ENCODE data around the gene MICAL3.

The MICAL3 gene

DNA sequence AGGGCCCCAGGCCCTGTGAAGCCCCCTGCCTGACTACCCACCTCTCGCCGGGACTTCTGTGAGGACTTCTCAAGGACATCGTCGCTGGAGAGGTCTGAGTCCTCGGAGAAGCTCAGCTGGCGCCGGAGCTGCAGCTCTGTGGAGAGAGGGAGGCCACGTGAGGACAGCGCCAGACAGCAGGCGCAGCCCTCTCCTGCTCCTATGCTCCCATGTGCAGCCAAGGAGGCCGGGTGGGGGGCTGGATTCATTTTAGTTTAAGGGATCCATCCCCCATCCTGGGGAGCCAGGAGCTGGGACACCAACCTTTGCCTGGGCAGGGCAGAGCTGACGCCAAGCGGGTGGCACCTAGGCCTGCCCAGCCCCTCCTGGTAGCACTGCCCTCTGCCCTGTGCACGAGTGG, 207.7 kb downstream of the MICAL3 start:
- no peak for DNase-seq (ENCODE audit: low read depth in 2 of 2)

DNA sequence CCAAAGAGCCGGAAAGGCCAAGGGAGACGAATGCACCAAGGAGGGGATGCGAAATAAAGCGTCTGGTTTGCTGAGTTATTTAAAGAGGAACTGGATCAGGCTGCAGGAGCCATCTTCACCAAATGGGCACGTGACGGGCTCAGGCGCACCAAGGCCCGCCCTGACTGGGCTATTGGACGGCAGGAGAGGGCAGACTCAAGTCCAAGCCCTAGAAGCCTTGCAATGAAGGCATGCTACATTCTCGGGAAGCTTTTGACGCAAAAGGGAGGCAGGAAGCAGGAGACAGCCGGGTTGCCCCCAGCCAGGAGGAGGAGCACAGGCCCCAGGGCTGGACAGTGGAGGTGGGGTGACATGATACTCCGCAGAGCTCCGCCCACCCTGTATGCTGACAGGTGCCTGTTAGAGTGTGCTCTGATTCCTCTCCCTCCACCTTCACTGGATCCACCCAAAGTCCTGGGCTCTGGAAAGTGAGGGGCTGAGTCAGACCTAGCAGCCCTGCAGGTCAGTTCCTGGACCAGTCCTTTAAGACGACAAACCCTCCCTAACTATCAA, 208.6 kb downstream of the MICAL3 start:
- DNase-seq (ENCODE audit: low read depth in 2 of 2) = no peak

DNA sequence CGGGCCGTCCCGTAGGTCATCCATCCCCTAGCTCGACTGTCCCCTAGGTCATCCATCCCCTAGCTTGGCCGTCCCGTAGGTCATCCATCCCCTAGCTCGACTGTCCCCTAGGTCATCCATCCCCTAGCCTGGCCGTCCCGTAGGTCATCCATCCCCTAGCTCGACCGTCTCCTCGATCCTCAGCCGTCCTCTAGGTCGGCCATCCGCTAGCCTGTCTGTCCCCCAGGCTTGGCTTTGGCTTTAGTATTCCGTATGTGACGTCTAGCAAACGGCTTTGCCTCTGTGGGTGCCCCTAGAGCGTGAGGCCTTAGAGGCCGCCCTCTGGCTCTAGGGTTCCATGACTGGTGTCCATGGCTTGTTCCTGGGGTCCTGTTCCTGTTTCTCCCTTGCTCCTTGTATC, 209.5 kb downstream of the MICAL3 start:
- DNase-seq (ENCODE audit: low read depth in 2 of 2) = no peak

GRCh38 chr22:17814084-17814483, 210.3 kb downstream of the MICAL3 start:
- no peak for DNase-seq (ENCODE audit: low read depth in 2 of 2)

- DNase-seq (ENCODE audit: low read depth in 2 of 2) = no peak
These were observed 213.2 kb downstream of the MICAL3 start for GRCh38 chr22:17811119-17811518.

- DNase-seq (ENCODE audit: low read depth in 2 of 2) = no peak
These were observed 213.7 kb downstream of the MICAL3 start for GRCh38 chr22:17810570-17811116.

DNA sequence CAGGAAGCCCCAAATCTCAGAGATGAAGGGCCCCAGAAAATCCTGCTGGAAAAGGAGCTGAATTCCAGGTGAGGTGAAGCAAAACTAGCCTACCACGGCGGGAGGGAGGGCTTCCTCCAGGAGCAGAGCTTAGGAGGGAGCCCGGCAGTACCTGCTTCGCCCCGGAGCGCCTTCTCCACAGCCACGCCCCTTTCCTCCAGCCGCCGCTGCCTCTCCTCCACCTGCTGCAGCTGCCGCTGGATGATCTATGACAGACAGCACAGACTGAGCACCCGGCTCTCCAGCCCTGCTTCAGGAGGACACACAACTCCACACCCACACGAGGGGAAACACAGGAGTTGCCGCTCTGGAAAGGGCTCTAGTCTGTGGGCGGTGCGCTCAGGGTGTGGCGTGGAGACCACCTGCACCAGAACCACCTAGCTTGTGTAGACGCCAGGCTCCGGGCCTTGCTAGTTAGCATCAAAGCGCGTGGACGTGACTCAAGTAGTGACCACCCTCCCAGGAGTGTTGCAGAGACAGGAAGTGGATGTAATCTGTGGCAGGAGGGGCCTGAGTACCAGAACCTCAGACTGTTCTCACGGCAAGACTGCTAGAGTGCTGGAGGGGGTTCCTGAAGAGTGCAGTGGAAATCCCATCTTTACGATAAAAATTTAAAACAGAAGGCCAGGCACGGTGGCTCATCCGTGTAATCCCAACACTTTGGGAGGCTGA, 215.5 kb downstream of the MICAL3 start:
- DNase-seq (ENCODE audit: low read depth in 2 of 2) = no peak

DNA sequence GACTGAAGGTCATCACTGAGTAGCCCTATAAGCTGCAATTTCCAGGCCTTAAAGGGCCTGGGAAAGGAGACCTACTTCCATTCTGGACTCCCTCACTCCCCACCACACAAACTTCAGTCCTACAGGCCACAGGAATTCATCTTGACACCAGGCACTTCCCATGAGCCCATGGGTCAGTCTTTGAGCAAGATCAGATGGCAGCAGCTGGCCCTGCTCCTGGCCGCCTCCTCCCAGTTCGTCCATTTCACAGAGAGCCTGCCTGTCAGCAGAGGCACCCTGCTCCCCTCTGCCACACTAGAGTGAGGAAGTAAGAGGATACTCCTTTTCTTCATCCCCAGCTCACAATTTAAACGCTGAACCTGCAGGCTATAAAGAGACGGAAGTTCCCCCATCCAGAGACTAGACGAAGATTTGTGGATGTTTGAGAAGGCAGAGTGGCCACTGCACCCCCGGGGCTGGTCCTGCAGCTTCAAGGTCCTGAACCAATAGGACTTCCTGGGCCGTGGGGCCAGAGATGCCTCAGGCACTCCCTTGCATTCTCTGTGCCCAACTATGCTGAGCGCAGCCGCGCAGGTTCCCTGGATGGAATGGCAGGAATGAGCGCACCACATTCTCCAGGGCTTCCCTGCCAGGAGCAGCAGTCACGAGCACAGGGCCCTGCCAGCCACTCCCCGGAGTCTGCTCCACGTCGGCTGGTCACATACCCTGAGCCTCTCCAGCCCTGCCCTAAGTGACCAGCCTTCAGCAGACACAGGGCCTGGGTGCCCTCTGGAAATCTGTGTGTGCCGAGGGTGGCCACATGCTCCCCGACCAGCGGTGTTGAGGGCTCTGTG, 216.6 kb downstream of the MICAL3 start:
- no peak for DNase-seq (ENCODE audit: low read depth in 2 of 2)

DNA sequence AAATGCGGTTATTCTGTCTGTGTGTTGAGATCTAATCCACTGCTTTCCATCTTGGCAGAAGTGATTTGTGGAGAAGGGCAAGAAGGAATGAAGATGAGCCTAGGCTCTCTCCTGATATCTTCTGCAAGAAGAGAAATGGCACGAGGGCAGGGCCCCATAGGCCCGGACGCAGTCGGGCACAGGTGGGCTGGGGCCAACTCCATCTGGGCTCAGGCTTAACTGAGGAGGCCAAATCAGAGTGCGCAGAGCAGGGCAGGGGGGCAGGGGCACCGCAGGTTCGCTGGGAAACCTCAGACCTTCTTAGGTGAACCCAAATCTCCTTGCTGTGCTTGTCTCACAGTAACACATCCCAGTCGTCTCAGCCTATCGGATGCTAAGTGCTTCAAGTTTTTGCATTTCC, 217.3 kb downstream of the MICAL3 start:
- no peak for DNase-seq (ENCODE audit: low read depth in 2 of 2)

GRCh38 chr22:17806437-17806836, 217.9 kb downstream of the MICAL3 start:
- DNase-seq (ENCODE audit: low read depth in 2 of 2) = no peak

GRCh38 chr22:17804331-17805080, 219.9 kb downstream of the MICAL3 start:
- DNase-seq (ENCODE audit: low read depth in 2 of 2) = no peak

GRCh38 chr22:17803609-17804270, 220.6 kb downstream of the MICAL3 start:
- no peak for DNase-seq (ENCODE audit: low read depth in 2 of 2)

DNA sequence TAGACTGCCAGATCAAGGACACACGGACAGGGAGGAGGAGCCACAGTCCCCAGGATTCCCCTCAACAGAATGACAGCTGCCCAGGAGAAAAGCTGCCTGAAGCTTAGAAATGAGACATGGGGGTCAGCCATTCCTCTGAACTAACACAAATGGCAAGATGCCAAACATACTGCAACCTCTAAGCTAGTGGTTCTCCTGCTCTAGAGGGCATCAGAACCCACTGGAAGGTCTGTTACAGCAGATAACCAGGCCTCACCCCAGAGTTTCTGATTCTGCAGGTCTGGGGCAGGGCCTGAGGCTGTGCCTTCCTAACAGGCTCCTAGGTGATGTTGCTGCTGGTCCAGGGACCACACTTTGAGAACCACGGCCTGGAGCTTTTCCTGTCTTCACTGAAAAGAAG, 221.5 kb downstream of the MICAL3 start:
- no peak for DNase-seq (ENCODE audit: low read depth in 2 of 2)

GRCh38 chr22:17802411-17802810, 221.9 kb downstream of the MICAL3 start:
- no peak for DNase-seq (ENCODE audit: low read depth in 2 of 2)

GRCh38 chr22:17797721-17798559, 226.4 kb downstream of the MICAL3 start:
- DNase-seq (ENCODE audit: low read depth in 2 of 2) = no peak

DNA sequence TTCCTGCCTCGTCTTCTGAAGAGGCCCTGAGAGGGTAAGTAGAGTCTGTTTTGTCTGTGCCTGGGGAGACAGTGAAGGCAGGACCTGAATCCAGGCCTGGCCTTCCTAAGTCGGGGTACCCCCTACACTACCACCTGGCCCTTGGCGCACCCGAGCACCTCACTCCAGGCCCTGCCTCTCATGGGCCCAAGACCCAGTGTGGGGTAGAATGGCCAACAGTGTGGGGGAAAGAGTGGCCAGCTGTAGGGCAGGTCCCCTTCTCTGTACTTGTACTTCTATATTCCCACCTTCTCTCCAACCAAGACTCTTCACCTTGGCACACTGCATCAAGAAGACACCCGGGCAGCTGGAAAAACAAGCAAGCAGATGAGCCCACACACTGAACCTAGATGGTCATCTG, 227.7 kb downstream of the MICAL3 start:
- no peak for DNase-seq (ENCODE audit: low read depth in 2 of 2)

GRCh38 chr22:17795661-17796548, 228.5 kb downstream of the MICAL3 start:
- no peak for DNase-seq (ENCODE audit: low read depth in 2 of 2)

GRCh38 chr22:17794726-17795542, 229.4 kb downstream of the MICAL3 start:
- no peak for DNase-seq (ENCODE audit: low read depth in 2 of 2)

Data from stimulated activated CD8-positive, alpha-beta memory T cell treated with anti-CD3 and anti-CD28 coated beads, Interleukin-7, amount 100 ng/mL, for 4 hours (primary cell).